ENCODE results near the gene SYT7. TPM values are rescaled to one million over a fixed set of nuclear protein-coding genes. Genes with fewer than 3 reads are reported as not detected.

The SYT7 gene
- total RNA-seq, 1 donor from 2014 or later = 1.8 TPM

DNA sequence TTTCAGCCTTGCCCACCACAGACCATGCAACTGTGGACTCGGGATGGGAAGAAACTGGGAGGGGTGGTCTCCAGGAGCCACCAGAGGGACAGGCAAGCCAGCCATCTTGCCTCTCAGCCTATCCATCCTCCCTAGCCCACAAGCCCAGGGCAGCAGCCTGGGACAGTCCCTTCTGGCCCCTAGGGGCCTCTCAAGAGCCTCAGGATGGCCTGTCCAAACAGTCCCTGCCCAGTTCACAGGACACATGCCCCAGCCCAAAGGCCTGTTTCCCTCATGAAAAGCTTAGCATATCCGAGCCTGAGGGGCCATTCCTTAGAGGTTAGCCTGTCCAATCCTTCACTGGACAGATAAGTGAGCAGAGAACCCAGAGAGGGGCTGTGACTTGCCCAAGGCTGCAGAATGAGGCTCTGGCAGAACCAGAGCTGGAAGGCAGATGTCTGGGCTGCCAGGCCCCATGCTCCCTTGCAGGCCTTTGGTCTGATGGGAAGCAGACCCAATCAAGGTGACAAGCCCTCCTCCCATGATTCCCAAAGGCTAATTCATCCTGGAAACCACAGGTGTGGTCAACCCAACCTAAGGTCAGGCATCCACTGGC lies 44.1 kb downstream of the SYT7 start:
- Histone ChIP-seq H3K36me3 (no peaks in the 10 kb centered on the region), H3K4me1 (no peaks in the 10 kb centered on the region)
- intact Hi-C loops (cut with DNase I) = no loop called here

DNA sequence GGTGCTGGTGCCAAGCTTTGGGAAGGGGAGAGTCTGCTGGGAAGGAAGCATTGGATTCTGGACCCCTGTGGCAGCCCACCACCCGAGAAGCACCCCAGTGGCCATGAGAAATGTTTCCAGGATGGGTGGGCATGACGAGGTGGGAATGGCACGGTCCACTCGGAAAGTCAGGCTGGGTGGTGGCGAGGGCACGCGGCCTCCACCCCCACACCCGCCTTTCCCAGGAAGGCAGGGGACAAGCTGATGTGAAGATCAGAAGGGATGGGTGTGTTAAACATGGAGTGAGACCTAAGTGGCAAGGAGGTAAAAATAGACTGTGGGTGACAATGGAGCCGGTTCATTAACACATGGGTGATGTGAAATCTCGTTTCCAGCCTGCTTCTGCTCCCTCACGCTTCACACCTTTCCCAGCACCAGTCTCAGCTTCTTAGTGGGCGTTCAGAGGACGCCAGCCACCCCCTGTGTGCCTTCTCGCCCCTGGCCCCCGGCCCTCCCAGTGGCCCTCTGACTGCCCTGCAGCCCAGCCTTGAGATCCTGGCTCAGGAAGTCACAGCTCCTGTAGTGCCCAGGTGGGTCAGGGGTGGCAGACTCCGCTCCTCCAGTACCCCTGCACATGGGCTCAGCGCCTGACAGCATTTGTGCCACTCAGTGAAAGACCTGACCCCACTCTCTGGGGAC lies 44.7 kb downstream of the SYT7 start:
- DNase-seq (ENCODE audit: low spot score in 2 of 2) = no peak
- Histone ChIP-seq H3K27me3 (no peaks in the 10 kb centered on the region), H3K9me3 (no peaks in the 10 kb centered on the region), H3K4me3 (no peak overlapping the region), H3K4me1 (no peaks in the 10 kb centered on the region), H3K36me3 (no peaks in the 10 kb centered on the region), H3K27ac (no peak overlapping the region)
- intact Hi-C loops (cut with DNase I) = no loop called here
- TF ChIP-seq CTCF (IDR thresholded peaks at IDR 0.05) = no peak

More for the DNA sequence above, 44.1 kb downstream of the SYT7 start:
- H3K9me3 ChIP-seq = no peaks in the 10 kb centered on the region
- H3K4me3 ChIP-seq = no peak overlapping the region
- no peak overlapping the region for H3K27ac ChIP-seq
- H3K27me3 ChIP-seq = no peaks in the 10 kb centered on the region
- TF ChIP-seq CTCF (IDR thresholded peaks at IDR 0.05) = no peak
- no peak for DNase-seq (ENCODE audit: low spot score in 2 of 2)

- no peaks in the 10 kb centered on the region for H3K36me3 ChIP-seq
- H3K27ac ChIP-seq = no peak overlapping the region
- intact Hi-C loops (cut with DNase I) = no loop called here
- no peaks in the 10 kb centered on the region for H3K4me1 ChIP-seq
- H3K4me3 ChIP-seq = no peak overlapping the region
- no peak for DNase-seq (ENCODE audit: low spot score in 2 of 2)
- no peaks in the 10 kb centered on the region for H3K27me3 ChIP-seq
- no peak for TF ChIP-seq CTCF (IDR thresholded peaks at IDR 0.05)
- no peaks in the 10 kb centered on the region for H3K9me3 ChIP-seq
Measured at GRCh38 chr11:61534933-61535839, 45.7 kb downstream of the SYT7 start.

GRCh38 chr11:61534025-61534932 lies 46.6 kb downstream of the SYT7 start:
- intact Hi-C loops (cut with DNase I) = no loop called here

More at GRCh38 chr11:61534025-61534932, 46.6 kb downstream of the SYT7 start:
- Histone ChIP-seq H3K9me3 (no peaks in the 10 kb centered on the region), H3K4me3 (no peak overlapping the region), H3K4me1 (no peaks in the 10 kb centered on the region), H3K27ac (no peak overlapping the region), H3K36me3 (no peaks in the 10 kb centered on the region), H3K27me3 (no peaks in the 10 kb centered on the region)
- no peak for TF ChIP-seq CTCF (IDR thresholded peaks at IDR 0.05)
- no peak for DNase-seq (ENCODE audit: low spot score in 2 of 2)

Measured in ascending aorta (tissue), 2 donors.